Brain microvascular endothelial cell (primary cell): ENCODE results near the gene ARFIP1.

ENCODE experiments used
- DNase-seq: peaks from one replicate; pipeline ENCODE4 v3.0.0-alpha.2; 2020
- H3K27ac ChIP-seq: fragments of 250-450 bp; sonication (Bioruptor Pico); 2 replicates; pipeline ENCODE4 v1.5.1; 2020; ENCODE audit warnings: mild to moderate bottlenecking, moderate library complexity
- H3K27me3 ChIP-seq: fragments of 250-450 bp; sonication (Bioruptor Pico); replicated peaks from 2 replicates; pipeline ENCODE4 v1.5.1; 2020; ENCODE audit warnings: mild to moderate bottlenecking
- H3K36me3 ChIP-seq: fragments of 250-450 bp; sonication (Bioruptor Pico); replicated peaks from 2 replicates; pipeline ENCODE4 v1.5.1; 2020; ENCODE audit warnings: mild to moderate bottlenecking
- H3K4me3 ChIP-seq: 2 replicates; pipeline ENCODE4 v1.5.1; 2011; ENCODE audit warnings: low read depth, mild to moderate bottlenecking, control low read depth, low read length, moderate library complexity
- CTCF ChIP-seq: IDR thresholded peaks from 2 replicates; pipeline ENCODE4 v1.5.1; 2011; ENCODE audit warnings: low read depth, mild to moderate bottlenecking, moderate library complexity, low read length, control low read depth, inconsistent platforms; ENCODE audit errors: missing control alignments
- in situ Hi-C: cut with HindIII; loops from 2 replicates; pipeline ENCODE4 v1.10.0; 2017; ENCODE audit warnings: low sequenced_read_pairs, low pct_ligation_motif_present

Gene ARFIP1

GRCh38 chr4:152949930-152950329 lies 170.2 kb downstream of the ARFIP1 start:
- no peak overlapping the region for H3K4me3 ChIP-seq
- no peak for DNase-seq
- no peak overlapping the region for H3K27ac ChIP-seq
- no peak for TF ChIP-seq CTCF
- in situ Hi-C loops, result no loop called here
- no peaks in the 10 kb centered on the region for H3K27me3 ChIP-seq
- no peaks in the 10 kb centered on the region for H3K36me3 ChIP-seq

GRCh38 chr4:152950402-152951274 lies 170.9 kb downstream of the ARFIP1 start:
- no peaks in the 10 kb centered on the region for H3K36me3 ChIP-seq
- H3K4me3 ChIP-seq, result no peak overlapping the region
- no peak for TF ChIP-seq CTCF
- no peak overlapping the region for H3K27ac ChIP-seq
- in situ Hi-C loops, result no loop called here
- H3K27me3 ChIP-seq, result no peaks in the 10 kb centered on the region
- no peak for DNase-seq

- DNase-seq, result no peak
- no peaks in the 10 kb centered on the region for H3K27me3 ChIP-seq
- in situ Hi-C loops, result no loop called here
- no peak for TF ChIP-seq CTCF
- H3K36me3 ChIP-seq, result no peaks in the 10 kb centered on the region
- H3K27ac ChIP-seq, result no peak overlapping the region
- H3K4me3 ChIP-seq, result no peak overlapping the region
These were observed 171.6 kb downstream of the ARFIP1 start for GRCh38 chr4:152951348-152951747.

GRCh38 chr4:152953514-152953913 lies 173.8 kb downstream of the ARFIP1 start:
- Histone ChIP-seq H3K27ac (no peak overlapping the region), H3K36me3 (no peaks in the 10 kb centered on the region), H3K4me3 (no peak overlapping the region), H3K27me3 (no peaks in the 10 kb centered on the region)
- no peak for TF ChIP-seq CTCF
- DNase-seq, result no peak
- in situ Hi-C loops, result no loop called here

GRCh38 chr4:152954741-152955140 lies 175.0 kb downstream of the ARFIP1 start:
- no peak for TF ChIP-seq CTCF
- Histone ChIP-seq H3K4me3 (no peak overlapping the region), H3K36me3 (no peaks in the 10 kb centered on the region), H3K27me3 (no peaks in the 10 kb centered on the region), H3K27ac (no peak overlapping the region)
- DNase-seq, result no peak
- in situ Hi-C loops, result no loop called here

GRCh38 chr4:152956147-152956546 lies 176.4 kb downstream of the ARFIP1 start:
- no peak for TF ChIP-seq CTCF
- in situ Hi-C loops, result no loop called here

More at GRCh38 chr4:152956147-152956546, 176.4 kb downstream of the ARFIP1 start:
- no peak overlapping the region for H3K27ac ChIP-seq
- H3K27me3 ChIP-seq, result no peaks in the 10 kb centered on the region
- no peak for DNase-seq
- H3K36me3 ChIP-seq, result no peaks in the 10 kb centered on the region
- H3K4me3 ChIP-seq, result no peak overlapping the region
